Measurements from ENCODE around the gene G0S2.
A peak's percentile ranks its signal among the peaks of the same experiment; 100 is the strongest.

The G0S2 gene

DNA sequence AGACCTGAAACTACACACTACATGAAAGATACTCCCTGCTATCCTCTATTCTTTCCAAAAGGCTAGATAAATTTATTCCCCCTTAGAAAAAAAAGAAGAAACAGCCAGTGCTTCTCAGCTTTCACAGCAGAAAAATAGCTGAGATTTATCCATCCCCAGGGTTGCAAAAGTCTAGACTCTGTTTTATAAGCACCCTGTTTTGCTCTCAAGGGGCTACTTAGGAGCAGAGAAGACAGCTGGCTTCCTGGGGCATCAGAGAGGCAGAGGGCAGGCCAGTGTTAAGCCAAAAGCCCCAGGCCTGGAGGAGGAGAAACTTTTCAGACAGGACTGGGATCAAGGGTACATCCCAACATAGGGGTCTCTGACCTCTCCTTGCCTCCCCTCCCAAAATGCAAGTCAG, 26.9 kb upstream of the G0S2 start:
- no peak for DNase-seq (ENCODE audit: low read depth, low spot score)

GRCh38 chr1:209648931-209649776, 26.1 kb upstream of the G0S2 start:
- DNase-seq (ENCODE audit: low read depth, low spot score), result no peak

DNA sequence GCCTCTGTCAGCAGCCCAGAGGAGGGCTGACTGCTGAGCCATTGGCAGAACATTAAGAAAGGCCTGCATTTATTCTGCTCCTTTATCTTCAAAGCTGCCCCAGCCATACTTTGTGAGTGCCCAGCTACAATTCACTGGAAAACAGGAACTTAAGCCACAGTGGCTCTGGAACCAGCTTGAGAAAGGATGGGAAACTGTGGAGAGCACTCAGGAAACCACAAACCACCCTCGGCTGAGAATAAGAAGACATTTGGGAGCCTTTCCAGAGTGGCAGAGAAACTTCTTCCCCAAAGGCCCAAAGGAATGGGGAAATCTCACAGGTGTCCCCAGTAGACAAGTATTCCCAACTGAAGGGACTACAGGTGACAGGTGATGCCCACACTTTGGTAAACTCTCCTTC, 24.8 kb upstream of the G0S2 start:
- no peak for DNase-seq (ENCODE audit: low read depth, low spot score)

- no peak for DNase-seq (ENCODE audit: low read depth, low spot score)
Measured at GRCh38 chr1:209651138-209651587, 24.0 kb upstream of the G0S2 start.

GRCh38 chr1:209652121-209652735, 23.0 kb upstream of the G0S2 start, which contains the start of gene LAMB3:
Gene LAMB3, minus strand, starts transcription at chr1:209652425. Its CDS starts 1,481 bp downstream, at chr1:209650944.
- DNase-seq (ENCODE audit: low read depth, low spot score), result no peak

- DNase-seq (ENCODE audit: low read depth, low spot score), result peak; percentile 73
Measured at GRCh38 chr1:209652873-209653401, 22.3 kb upstream of the G0S2 start.

- DNase-seq (ENCODE audit: low read depth, low spot score), result no peak
Measured at GRCh38 chr1:209653915-209654351, 21.3 kb upstream of the G0S2 start.

DNA sequence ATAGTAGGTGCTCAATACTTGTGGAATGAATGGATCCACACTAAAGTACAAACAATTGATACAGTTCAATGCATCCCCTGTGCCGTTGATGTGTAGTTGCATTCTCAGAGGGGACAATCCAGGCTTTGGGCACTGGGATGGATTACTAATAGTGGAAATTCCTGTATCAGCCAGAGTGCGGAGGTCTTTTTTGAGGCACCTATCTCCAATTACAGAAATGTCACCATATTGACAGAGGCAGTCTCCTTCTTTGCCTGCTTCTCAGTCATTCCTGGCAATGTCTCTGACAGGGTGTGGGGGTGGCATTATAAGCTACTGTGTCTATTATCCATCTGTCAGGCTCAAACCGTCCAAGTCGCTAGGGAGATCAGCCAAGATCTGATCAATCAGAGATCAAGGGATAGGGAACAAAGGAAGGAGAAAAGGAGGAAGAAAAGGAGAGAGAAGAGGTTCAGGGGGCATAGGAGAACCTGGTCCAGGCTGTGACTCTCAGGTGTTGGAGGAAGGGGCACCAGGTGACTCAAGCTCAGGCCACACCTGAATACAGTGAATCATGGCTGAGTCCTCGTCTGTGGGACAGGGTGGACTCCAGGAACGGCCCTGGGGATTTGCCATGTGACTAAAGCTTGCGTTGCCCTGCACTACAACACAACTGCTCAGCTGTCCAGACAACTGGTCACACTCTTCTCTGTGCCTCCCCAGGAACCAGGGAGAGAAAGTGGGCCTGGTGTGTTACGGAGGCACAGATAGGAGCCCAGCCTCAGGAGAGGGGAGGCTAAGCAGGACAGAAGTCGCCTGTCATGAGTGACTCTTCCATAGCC, 19.6 kb upstream of the G0S2 start:
- DNase-seq (ENCODE audit: low read depth, low spot score), result no peak

GRCh38 chr1:209657140-209657879, 17.9 kb upstream of the G0S2 start:
- DNase-seq (ENCODE audit: low read depth, low spot score), result no peak

GRCh38 chr1:209657918-209658317, 17.3 kb upstream of the G0S2 start:
- DNase-seq (ENCODE audit: low read depth, low spot score), result no peak

- DNase-seq (ENCODE audit: low read depth, low spot score), result no peak
Measured at GRCh38 chr1:209659909-209660308, 15.3 kb upstream of the G0S2 start.

GRCh38 chr1:209661071-209661470, 14.1 kb upstream of the G0S2 start:
- no peak for DNase-seq (ENCODE audit: low read depth, low spot score)

GRCh38 chr1:209662879-209663327, 12.3 kb upstream of the G0S2 start:
- no peak for DNase-seq (ENCODE audit: low read depth, low spot score)

GRCh38 chr1:209667103-209667502, 8.1 kb upstream of the G0S2 start:
- DNase-seq (ENCODE audit: low read depth, low spot score), result no peak

DNA sequence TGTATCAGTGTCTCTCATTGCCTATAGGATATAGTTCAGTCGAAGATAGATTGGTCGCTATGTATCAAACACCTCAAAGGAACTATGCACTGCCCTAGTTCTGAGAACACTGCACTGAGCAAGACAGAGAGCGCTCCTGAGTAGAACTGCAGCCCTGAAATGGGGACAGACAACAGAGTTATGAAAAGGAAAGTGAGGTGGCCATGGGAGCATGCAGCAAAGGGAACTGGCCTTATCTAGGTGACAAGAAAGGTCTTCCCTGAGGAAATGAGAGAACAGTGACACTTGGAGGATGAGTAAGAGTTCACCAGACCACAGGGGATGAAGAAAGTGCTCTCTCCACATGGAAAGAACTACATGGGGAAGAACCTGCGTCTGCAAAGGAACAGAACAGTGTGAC, 7.5 kb upstream of the G0S2 start:
- DNase-seq (ENCODE audit: low read depth, low spot score), result no peak

- no peak for DNase-seq (ENCODE audit: low read depth, low spot score)
Measured at GRCh38 chr1:209670441-209671082, 4.7 kb upstream of the G0S2 start.

- DNase-seq (ENCODE audit: low read depth, low spot score), result no peak
Measured at GRCh38 chr1:209672705-209673630, 2.2 kb upstream of the G0S2 start.

DNA sequence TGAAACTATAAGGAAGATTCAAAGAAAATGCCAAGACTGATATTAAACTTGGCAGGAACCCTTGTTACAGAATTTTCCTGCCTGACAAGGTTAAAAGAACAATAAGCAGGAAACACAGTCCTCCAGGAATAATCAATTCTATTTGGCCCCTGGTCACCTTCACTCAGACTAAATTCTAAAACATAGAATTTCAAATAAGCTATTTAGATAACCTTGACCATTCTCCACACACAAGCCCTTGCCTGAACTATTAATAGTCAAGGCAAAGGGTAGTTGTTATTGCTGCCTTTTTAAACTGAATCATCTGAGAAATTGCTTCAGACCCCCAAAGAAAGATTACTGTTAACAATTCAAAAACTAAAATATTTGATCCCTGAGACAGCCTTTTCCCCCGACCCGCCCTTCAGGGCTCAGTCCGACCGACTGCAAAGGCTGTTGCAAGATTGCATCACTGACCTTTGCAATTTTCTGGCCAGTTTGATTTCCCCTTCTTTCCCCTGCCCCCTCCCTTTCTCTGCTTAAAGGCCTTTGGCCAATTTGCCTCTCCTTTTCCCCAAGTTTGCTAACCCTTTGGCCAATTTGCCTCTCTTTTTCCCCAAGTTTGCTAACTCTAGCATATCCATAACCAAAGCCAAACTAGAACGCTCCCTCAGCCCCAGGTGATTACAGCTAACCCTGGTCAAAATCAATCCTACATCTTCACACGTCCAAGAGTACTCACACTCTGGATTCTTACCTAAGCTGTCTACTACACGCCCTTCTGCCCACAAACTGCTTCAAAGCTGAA, 1.4 kb upstream of the G0S2 start:
- no peak for DNase-seq (ENCODE audit: low read depth, low spot score)
